Activated CD4-positive, alpha-beta T cell treated with anti-CD3 and anti-CD28 coated beads, Interleukin-2, amount 10 ng/mL, durations not matched to agents 24 days and 14 days (primary cell): ENCODE data around the gene CDC42SE2. TPM values are rescaled to one million over a fixed set of nuclear protein-coding genes. Genes with fewer than 3 reads are reported as not detected.
"Not testable (repeated sequence)": the region's sequence is repeated elsewhere in the genome, so short reads cannot be mapped to it uniquely, and the experiment has no call there.

Experiments
- DNase-seq: peaks from one replicate; pipeline ENCODE4 v3.0.0; 2022
- H3K27ac Mint-ChIP-seq: one replicate; pipeline ENCODE4 v1.8.0; 2022; ENCODE audit warnings: mild to moderate bottlenecking, mixed read lengths
- H3K27me3 Mint-ChIP-seq: one replicate; pipeline ENCODE4 v1.8.0; 2022; ENCODE audit warnings: mixed read lengths
- H3K36me3 Mint-ChIP-seq: one replicate; pipeline ENCODE4 v1.8.0; 2022; ENCODE audit warnings: low read depth, mild to moderate bottlenecking, mixed read lengths
- H3K4me1 Mint-ChIP-seq: one replicate; pipeline ENCODE4 v1.8.0; 2021; ENCODE audit warnings: mixed read lengths
- H3K4me3 Mint-ChIP-seq: one replicate; pipeline ENCODE4 v1.8.0; 2022; ENCODE audit warnings: mild to moderate bottlenecking, moderate library complexity, mixed read lengths
- H3K9me3 Mint-ChIP-seq: one replicate; pipeline ENCODE4 v1.8.0; 2021; ENCODE audit warnings: mixed read lengths
- intact Hi-C: fragments of 100-400 bp; cut with micrococcal nuclease; formaldehyde crosslinking; loops from one replicate; pipeline ENCODE4 v1.15.1; 2023
- total RNA-seq: library from RNA; stranded (reverse); gene quantifications from 2 replicates; pipeline ENCODE4 v1.2.3, GENCODE V29; 2022

The CDC42SE2 gene
- total RNA-seq, 1 donor from 2014 or later = 96.2 TPM

DNA sequence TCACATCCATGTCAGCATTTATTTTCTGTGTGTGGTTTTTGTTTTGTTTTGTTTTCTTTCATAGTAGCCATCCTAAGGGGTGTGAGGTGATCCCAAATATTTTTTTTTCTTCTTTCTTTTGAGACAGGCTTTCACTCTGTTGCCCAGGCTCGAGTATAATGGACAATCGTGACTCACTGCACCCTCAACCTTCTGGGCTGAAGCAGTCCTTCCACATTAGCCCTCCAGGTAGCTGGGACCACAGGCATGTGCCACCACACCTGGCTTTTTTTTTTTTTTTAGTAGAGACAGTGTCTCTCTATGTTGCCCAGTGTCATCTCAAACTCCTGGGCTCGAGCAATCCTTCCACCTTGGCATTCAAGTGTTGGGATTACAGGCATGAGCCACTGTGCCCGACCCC lies 59.1 kb downstream of the CDC42SE2 start:
- peak overlapping the region; percentile 10 for H3K27ac Mint-ChIP-seq
- no peaks in the 10 kb centered on the region for H3K9me3 Mint-ChIP-seq
- intact Hi-C loops = loop anchor here (2.0 kb wide), 1 partner anchor 34 kb away; no protein-coding TSS in a partner anchor
- H3K4me1 Mint-ChIP-seq = peaks cover 43% of the 10 kb centered on the region
- peak overlapping the region; percentile 12 for H3K4me3 Mint-ChIP-seq
- H3K27me3 Mint-ChIP-seq = no peaks in the 10 kb centered on the region
- DNase-seq = no peak
- peaks cover 49% of the 10 kb centered on the region for H3K36me3 Mint-ChIP-seq

- H3K27ac Mint-ChIP-seq = no peak overlapping the region
- peaks cover 43% of the 10 kb centered on the region for H3K4me1 Mint-ChIP-seq
- intact Hi-C loops = loop anchor here (2.0 kb wide), 1 partner anchor 35 kb away; no protein-coding TSS in a partner anchor
These were observed 59.5 kb downstream of the CDC42SE2 start for GRCh38 chr5:131323378-131323777.

DNA sequence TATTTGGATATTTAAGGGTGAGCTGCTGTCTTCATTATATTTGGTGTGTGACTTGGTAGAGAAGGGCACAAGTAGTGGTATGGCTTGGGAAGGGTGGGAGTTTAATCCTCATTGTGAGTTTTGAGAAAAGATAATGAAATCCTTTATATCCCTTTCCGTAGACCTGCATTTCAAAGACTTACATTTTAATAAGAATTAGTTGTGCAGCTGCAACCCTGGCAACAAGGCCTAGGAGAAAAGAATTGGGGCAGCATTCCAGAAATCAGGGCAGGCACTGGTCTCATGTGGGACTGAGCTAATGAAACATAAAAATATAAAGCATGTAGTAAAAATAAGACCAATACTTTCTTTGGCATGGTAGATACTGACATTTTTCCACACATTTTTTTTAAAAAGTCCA lies 60.5 kb downstream of the CDC42SE2 start:
- DNase-seq = peak; percentile 17
- H3K4me3 Mint-ChIP-seq = no peak overlapping the region
- intact Hi-C loops = no loop called here
- no peak overlapping the region for H3K27ac Mint-ChIP-seq
- H3K27me3 Mint-ChIP-seq = no peaks in the 10 kb centered on the region
- H3K9me3 Mint-ChIP-seq = no peaks in the 10 kb centered on the region
- H3K36me3 Mint-ChIP-seq = peaks cover 45% of the 10 kb centered on the region
- H3K4me1 Mint-ChIP-seq = peaks cover 51% of the 10 kb centered on the region

More at GRCh38 chr5:131323378-131323777, 59.5 kb downstream of the CDC42SE2 start:
- Mint-ChIP-seq H3K27me3 (no peaks in the 10 kb centered on the region), H3K4me3 (no peak overlapping the region), H3K36me3 (peaks cover 47% of the 10 kb centered on the region), H3K9me3 (no peaks in the 10 kb centered on the region)
- no peak for DNase-seq

GRCh38 chr5:131328536-131329285 lies 64.9 kb downstream of the CDC42SE2 start:
- intact Hi-C loops = loop anchor here (2.0 kb wide), 2 partner anchors 28 to 54 kb away; no protein-coding TSS in a partner anchor
- no peak for DNase-seq
- peaks cover 4% of the 10 kb centered on the region for H3K9me3 Mint-ChIP-seq
- no peaks in the 10 kb centered on the region for H3K27me3 Mint-ChIP-seq
- peaks cover 38% of the 10 kb centered on the region for H3K4me1 Mint-ChIP-seq
- H3K4me3 Mint-ChIP-seq = no peak overlapping the region
- peaks cover 56% of the 10 kb centered on the region for H3K36me3 Mint-ChIP-seq
- peak overlapping the region; percentile 74 for H3K27ac Mint-ChIP-seq

GRCh38 chr5:131329286-131329560 lies 65.4 kb downstream of the CDC42SE2 start:
- H3K27me3 Mint-ChIP-seq = no peaks in the 10 kb centered on the region
- peaks cover 4% of the 10 kb centered on the region for H3K9me3 Mint-ChIP-seq
- peak overlapping the region; percentile 65 for H3K27ac Mint-ChIP-seq
- intact Hi-C loops = loop anchor here (2.0 kb wide), 2 partner anchors 28 to 54 kb away; no protein-coding TSS in a partner anchor
- peaks cover 60% of the 10 kb centered on the region for H3K36me3 Mint-ChIP-seq
- peaks cover 37% of the 10 kb centered on the region for H3K4me1 Mint-ChIP-seq
- no peak overlapping the region for H3K4me3 Mint-ChIP-seq
- DNase-seq = no peak

- intact Hi-C loops = no loop called here
- Mint-ChIP-seq H3K9me3 (peaks cover 4% of the 10 kb centered on the region), H3K36me3 (peaks cover 64% of the 10 kb centered on the region), H3K4me3 (no peak overlapping the region), H3K27me3 (no peaks in the 10 kb centered on the region), H3K27ac (peak overlapping the region; percentile 11), H3K4me1 (peaks cover 42% of the 10 kb centered on the region)
- peak; percentile 37 for DNase-seq
These were observed 66.2 kb downstream of the CDC42SE2 start for GRCh38 chr5:131330031-131330430.

- H3K27me3 Mint-ChIP-seq, intact Hi-C loops, H3K27ac Mint-ChIP-seq, H3K9me3 Mint-ChIP-seq, H3K4me3 Mint-ChIP-seq, DNase-seq: not testable (repeated sequence)
- peaks cover 69% of the 10 kb centered on the region for H3K36me3 Mint-ChIP-seq
- peaks cover 50% of the 10 kb centered on the region for H3K4me1 Mint-ChIP-seq
These were observed 71.9 kb downstream of the CDC42SE2 start for GRCh38 chr5:131335756-131336155.

GRCh38 chr5:131336801-131337200 lies 72.9 kb downstream of the CDC42SE2 start:
- Mint-ChIP-seq H3K36me3 (peaks cover 74% of the 10 kb centered on the region), H3K4me3 (peak overlapping the region; percentile 55), H3K4me1 (peaks cover 59% of the 10 kb centered on the region), H3K27ac (peak overlapping the region; percentile 73)
- H3K9me3 Mint-ChIP-seq, intact Hi-C loops, DNase-seq, H3K27me3 Mint-ChIP-seq: not testable (repeated sequence)

- Mint-ChIP-seq H3K4me1 (peaks cover 60% of the 10 kb centered on the region), H3K27ac (peak overlapping the region; percentile 45), H3K36me3 (peaks cover 70% of the 10 kb centered on the region), H3K4me3 (peak overlapping the region; percentile 55)
- DNase-seq, intact Hi-C loops, H3K9me3 Mint-ChIP-seq, H3K27me3 Mint-ChIP-seq: not testable (repeated sequence)
These were observed 73.6 kb downstream of the CDC42SE2 start for GRCh38 chr5:131337240-131338050.

DNA sequence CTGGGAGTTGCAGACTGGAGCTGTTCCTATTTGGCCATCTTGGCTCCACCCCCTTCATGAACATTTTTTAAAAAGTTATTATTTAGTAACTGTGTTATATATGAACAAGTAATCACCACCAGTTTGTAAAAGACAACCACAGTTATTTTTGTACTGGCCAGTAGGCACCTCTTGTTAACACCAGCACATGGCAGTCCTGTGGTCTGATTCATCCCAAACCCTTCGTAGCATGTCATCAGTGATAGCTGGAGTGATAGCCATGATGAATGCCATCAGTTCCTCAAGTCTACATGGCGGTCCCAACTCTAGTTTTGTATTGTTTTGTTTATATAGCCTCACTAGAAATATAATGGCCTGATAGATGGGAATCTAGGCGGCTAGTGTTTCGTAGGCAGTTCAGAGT lies 74.2 kb downstream of the CDC42SE2 start:
- Mint-ChIP-seq H3K36me3 (peaks cover 69% of the 10 kb centered on the region), H3K4me3 (no peak overlapping the region), H3K27me3 (no peaks in the 10 kb centered on the region), H3K4me1 (peaks cover 62% of the 10 kb centered on the region), H3K9me3 (no peaks in the 10 kb centered on the region), H3K27ac (peak overlapping the region; percentile 15)
- intact Hi-C loops = no loop called here
- no peak for DNase-seq

GRCh38 chr5:131344288-131344687 lies 80.4 kb downstream of the CDC42SE2 start:
- peaks cover 57% of the 10 kb centered on the region for H3K4me1 Mint-ChIP-seq
- H3K27ac Mint-ChIP-seq, H3K27me3 Mint-ChIP-seq, H3K4me3 Mint-ChIP-seq, intact Hi-C loops: not testable (repeated sequence)
- peak; percentile 68 for DNase-seq
- peaks cover 81% of the 10 kb centered on the region for H3K36me3 Mint-ChIP-seq
- H3K9me3 Mint-ChIP-seq = peaks cover 21% of the 10 kb centered on the region

DNA sequence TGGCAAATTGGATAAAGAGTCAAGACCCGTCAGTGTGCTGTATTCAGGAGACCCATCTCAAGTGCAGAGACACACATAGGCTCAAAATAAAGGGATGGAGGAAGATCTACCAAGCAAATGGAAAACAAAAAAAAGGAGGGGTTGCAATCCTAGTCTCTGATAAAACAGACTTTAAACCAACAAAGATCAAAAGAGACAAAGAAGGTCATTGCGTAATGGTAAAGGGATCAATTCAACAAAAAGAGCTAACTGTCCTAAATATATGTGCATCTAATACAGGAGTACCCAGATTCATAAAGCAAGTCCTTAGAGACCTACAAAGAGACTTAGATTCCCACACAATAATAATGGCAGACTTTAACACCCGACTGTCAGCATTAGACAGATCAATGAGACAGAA lies 82.4 kb downstream of the CDC42SE2 start:
- intact Hi-C loops, H3K27ac Mint-ChIP-seq: not testable (repeated sequence)

GRCh38 chr5:131353991-131354390 lies 90.1 kb downstream of the CDC42SE2 start:
- no peak overlapping the region for H3K27ac Mint-ChIP-seq
- peaks cover 34% of the 10 kb centered on the region for H3K4me1 Mint-ChIP-seq
- H3K27me3 Mint-ChIP-seq = no peaks in the 10 kb centered on the region
- H3K9me3 Mint-ChIP-seq = no peaks in the 10 kb centered on the region
- DNase-seq = no peak
- intact Hi-C loops = no loop called here
- peaks cover 19% of the 10 kb centered on the region for H3K36me3 Mint-ChIP-seq
- no peak overlapping the region for H3K4me3 Mint-ChIP-seq

More for the DNA sequence above, 82.4 kb downstream of the CDC42SE2 start:
- Mint-ChIP-seq H3K4me1 (peaks cover 45% of the 10 kb centered on the region), H3K36me3 (peaks cover 76% of the 10 kb centered on the region), H3K9me3 (peaks cover 21% of the 10 kb centered on the region)
- DNase-seq, H3K27me3 Mint-ChIP-seq, H3K4me3 Mint-ChIP-seq: not testable (repeated sequence)

- DNase-seq = no peak
- Mint-ChIP-seq H3K27me3 (no peaks in the 10 kb centered on the region), H3K27ac (peak overlapping the region; percentile 90), H3K36me3 (peaks cover 28% of the 10 kb centered on the region), H3K9me3 (no peaks in the 10 kb centered on the region), H3K4me3 (no peak overlapping the region), H3K4me1 (peaks cover 38% of the 10 kb centered on the region)
- intact Hi-C loops = loop anchor here (2.0 to 5.0 kb wide), 3 partner anchors 27 to 67 kb away; no protein-coding TSS in a partner anchor
These were observed 92.2 kb downstream of the CDC42SE2 start for GRCh38 chr5:131355971-131356528.
